Left ventricle myocardium inferior (tissue), 1 donor: Measurements from ENCODE around the gene EXOC4. TPM values are rescaled to one million over a fixed set of nuclear protein-coding genes. Genes with fewer than 3 reads are reported as not detected.

Experiments used
- DNase-seq: peaks from one replicate; pipeline ENCODE4 v3.0.0-alpha.2; 2020
- H3K27ac ChIP-seq: fragments of 200-600 bp; replicated peaks from 2 replicates; pipeline ENCODE4 v1.8.0; 2021
- H3K27me3 ChIP-seq: fragments of 200-600 bp; 2 replicates; pipeline ENCODE4 v1.8.0; 2021; ENCODE audit warnings: low read depth
- H3K36me3 ChIP-seq: fragments of 200-600 bp; 2 replicates; pipeline ENCODE4 v1.8.0; 2021
- H3K4me1 ChIP-seq: fragments of 200-600 bp; 2 replicates; pipeline ENCODE4 v1.8.0; 2021
- H3K4me3 ChIP-seq: fragments of 200-600 bp; 2 replicates; pipeline ENCODE4 v1.8.0; 2021; ENCODE audit warnings: mild to moderate bottlenecking, moderate library complexity
- H3K9me3 ChIP-seq: fragments of 200-600 bp; replicated peaks from 2 replicates; pipeline ENCODE4 v1.8.0; 2021
- intact Hi-C: fragments of 100-400 bp; cut with micrococcal nuclease; formaldehyde crosslinking; loops from one replicate; pipeline ENCODE4 v1.11.0; 2022
- total RNA-seq: library from RNA; stranded (reverse); fragmentation: NEBNext Ultra II Directional; extraction: Animal tissue kit (Norgen Biotek cat#: 25700); gene quantifications from one replicate; pipeline ENCODE4 v1.2.1, GENCODE V29; 2021
- TF ChIP-seq, protein P1 (sequence below): fragments of 200-600 bp; IDR thresholded peaks from 2 replicates; pipeline ENCODE4 v1.8.0; 2021; ENCODE audit warnings: antibody characterized with exemption, mild to moderate bottlenecking, borderline replicate concordance
- donor health status: DM: no; HTN: yes; CAD: no; lungs with severe emphysema.

EXOC4 gene
- total RNA-seq, 1 donor from 2014 or later = 33.8 TPM

DNA sequence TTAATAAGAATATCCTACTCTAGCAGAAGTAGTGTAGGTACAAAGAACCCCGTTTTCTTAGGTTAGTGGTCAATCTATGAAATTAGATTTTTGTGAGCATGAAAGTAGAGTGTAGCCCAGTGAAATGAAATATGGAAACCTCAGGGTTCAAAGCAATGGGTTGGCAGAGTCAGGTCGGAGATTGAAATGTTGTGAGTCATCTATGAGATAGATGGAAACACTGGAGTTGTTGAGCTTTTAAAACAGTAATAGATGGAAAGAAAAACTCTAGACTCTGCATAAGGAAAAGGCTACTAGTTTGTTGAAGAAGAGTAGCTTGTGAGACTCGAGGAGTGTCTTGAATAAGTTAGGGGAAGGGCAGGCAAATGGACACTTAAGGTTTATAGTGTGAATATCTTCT, 251.9 kb downstream of the EXOC4 start:
- Histone ChIP-seq H3K36me3 (no peaks in the 10 kb centered on the region), H3K9me3 (no peaks in the 10 kb centered on the region), H3K4me1 (peaks cover 17% of the 10 kb centered on the region), H3K4me3 (no peak overlapping the region), H3K27me3 (no peaks in the 10 kb centered on the region), H3K27ac (no peak overlapping the region)
- TF ChIP-seq, protein P1, sequence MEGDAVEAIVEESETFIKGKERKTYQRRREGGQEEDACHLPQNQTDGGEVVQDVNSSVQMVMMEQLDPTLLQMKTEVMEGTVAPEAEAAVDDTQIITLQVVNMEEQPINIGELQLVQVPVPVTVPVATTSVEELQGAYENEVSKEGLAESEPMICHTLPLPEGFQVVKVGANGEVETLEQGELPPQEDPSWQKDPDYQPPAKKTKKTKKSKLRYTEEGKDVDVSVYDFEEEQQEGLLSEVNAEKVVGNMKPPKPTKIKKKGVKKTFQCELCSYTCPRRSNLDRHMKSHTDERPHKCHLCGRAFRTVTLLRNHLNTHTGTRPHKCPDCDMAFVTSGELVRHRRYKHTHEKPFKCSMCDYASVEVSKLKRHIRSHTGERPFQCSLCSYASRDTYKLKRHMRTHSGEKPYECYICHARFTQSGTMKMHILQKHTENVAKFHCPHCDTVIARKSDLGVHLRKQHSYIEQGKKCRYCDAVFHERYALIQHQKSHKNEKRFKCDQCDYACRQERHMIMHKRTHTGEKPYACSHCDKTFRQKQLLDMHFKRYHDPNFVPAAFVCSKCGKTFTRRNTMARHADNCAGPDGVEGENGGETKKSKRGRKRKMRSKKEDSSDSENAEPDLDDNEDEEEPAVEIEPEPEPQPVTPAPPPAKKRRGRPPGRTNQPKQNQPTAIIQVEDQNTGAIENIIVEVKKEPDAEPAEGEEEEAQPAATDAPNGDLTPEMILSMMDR = no peak
- DNase-seq = no peak
- intact Hi-C loops = no loop called here

DNA sequence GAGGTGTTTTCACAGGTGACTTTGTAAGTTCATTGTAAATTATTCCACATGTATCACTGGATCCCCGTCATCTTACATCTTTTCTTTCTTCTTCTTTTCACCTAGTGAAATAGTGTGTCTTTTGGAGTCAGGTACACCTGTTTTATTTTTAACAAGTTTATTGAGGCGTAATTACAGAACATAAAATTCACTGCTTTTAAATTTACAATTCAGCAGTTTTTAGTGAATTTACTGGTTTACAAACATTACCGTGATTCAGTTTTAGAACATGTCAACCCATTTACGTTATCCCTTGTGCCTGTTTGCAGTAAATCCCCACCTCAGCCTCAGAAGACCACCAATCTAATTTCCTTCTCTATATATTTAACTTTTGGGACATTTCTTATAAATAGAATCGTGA, 256.9 kb downstream of the EXOC4 start:
- H3K4me1 ChIP-seq = no peaks in the 10 kb centered on the region
- no peak for DNase-seq
- no peak overlapping the region for H3K4me3 ChIP-seq
- H3K36me3 ChIP-seq = no peaks in the 10 kb centered on the region
- H3K27me3 ChIP-seq = no peaks in the 10 kb centered on the region
- intact Hi-C loops = no loop called here
- TF ChIP-seq, protein P1 = no peak
- H3K9me3 ChIP-seq = no peaks in the 10 kb centered on the region
- H3K27ac ChIP-seq = no peak overlapping the region

DNA sequence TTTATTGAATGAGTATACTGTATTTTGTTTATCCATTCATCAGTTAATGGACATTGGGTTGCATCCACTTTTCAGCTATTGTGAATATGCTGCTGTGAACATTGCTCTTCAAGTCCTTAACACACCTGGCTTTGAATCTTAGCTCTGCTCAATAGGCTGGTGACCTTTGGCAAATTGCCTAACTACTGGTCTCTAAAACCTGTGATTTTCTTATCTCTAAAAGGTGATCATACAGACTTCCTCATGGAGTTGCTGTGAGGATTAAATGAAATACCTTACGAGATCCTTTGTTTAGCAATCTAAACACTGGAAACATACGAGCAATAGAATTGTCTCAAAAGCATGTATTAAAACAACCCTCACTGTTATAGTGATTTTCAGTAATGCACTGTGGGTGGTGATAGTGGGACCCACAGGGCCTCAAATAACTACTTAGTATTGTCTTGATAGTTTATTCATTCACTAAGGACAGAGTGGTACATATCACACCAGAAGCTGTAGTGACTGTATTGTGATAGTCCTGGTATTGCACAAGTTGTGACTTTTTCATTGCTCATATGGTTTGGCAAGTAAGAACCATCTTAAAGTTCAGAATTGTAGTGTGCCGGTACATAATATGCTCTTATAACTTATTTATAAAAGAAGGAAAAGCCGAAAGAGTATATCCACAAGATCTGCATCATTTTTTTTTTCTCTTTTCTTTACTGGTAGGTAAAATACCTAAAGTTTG, 257.6 kb downstream of the EXOC4 start:
- H3K4me1 ChIP-seq = no peaks in the 10 kb centered on the region
- no peak for DNase-seq
- no peaks in the 10 kb centered on the region for H3K27me3 ChIP-seq
- intact Hi-C loops = no loop called here
- TF ChIP-seq, protein P1 = no peak
- H3K9me3 ChIP-seq = no peaks in the 10 kb centered on the region
- H3K4me3 ChIP-seq = no peak overlapping the region
- no peaks in the 10 kb centered on the region for H3K36me3 ChIP-seq
- no peak overlapping the region for H3K27ac ChIP-seq

DNA sequence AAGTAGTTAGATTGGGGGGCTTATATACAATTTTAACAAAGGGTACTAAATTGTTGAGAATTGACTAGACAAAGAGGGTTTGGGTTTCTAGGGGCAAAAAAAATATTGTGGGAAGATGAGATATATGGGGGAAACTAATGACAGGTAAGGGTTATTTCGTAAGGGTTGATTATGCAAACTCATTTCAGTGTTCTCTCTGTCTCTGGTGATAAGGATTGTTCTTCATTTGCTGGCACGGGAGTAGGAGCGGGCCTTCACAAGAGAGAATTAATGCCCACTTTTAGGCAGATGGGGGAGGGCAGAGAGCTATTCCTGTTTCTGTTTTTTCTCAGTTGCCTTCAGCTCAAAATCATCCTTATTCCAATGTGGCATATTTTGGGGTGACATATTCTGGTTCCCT, 258.4 kb downstream of the EXOC4 start:
- intact Hi-C loops = no loop called here
- Histone ChIP-seq H3K9me3 (no peaks in the 10 kb centered on the region), H3K27ac (no peak overlapping the region), H3K4me1 (no peaks in the 10 kb centered on the region), H3K36me3 (no peaks in the 10 kb centered on the region), H3K27me3 (no peaks in the 10 kb centered on the region), H3K4me3 (no peak overlapping the region)
- TF ChIP-seq, protein P1 = no peak
- no peak for DNase-seq

DNA sequence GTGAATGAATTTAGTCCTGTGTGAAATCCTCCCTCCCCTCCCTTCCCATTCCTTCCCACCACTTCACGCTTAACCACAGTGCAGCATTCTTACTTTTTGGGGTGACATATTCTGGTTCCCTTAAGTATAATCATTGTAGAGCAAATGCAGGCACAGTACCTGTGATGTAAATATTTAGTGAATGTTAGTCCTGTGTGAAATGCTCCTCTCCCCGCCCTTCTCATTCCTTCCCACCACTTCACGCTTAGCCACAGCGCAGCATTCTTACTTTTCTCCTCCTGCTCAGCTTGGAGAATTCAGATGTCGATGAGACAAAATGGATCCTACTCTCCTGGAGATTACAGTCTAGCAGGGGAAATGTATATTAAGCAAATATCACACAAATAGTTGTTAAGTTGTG, 258.8 kb downstream of the EXOC4 start:
- intact Hi-C loops = no loop called here
- DNase-seq = no peak
- no peaks in the 10 kb centered on the region for H3K9me3 ChIP-seq
- H3K27me3 ChIP-seq = no peaks in the 10 kb centered on the region
- TF ChIP-seq, protein P1 = no peak
- no peak overlapping the region for H3K4me3 ChIP-seq
- no peak overlapping the region for H3K27ac ChIP-seq
- H3K4me1 ChIP-seq = no peaks in the 10 kb centered on the region
- H3K36me3 ChIP-seq = no peaks in the 10 kb centered on the region
